22Rv1 (cell line): ENCODE data around the gene CYP4F8.
"Not testable (repeated sequence)": the region's sequence is repeated elsewhere in the genome, so short reads cannot be mapped to it uniquely, and the experiment has no call there.

ENCODE experiments used
- H3K27ac ChIP-seq: fragments of 450-650 bp; 2 replicates; pipeline ENCODE4 v1.5.1; 2017
- CTCF ChIP-seq: fragments of 450-650 bp; IDR thresholded peaks from 2 replicates; pipeline ENCODE4 v1.5.1; 2017; ENCODE audit warnings: mild to moderate bottlenecking
- ZFX ChIP-seq: fragments of 450-650 bp; IDR thresholded peaks from 2 replicates; pipeline ENCODE4 v1.6.1; 2017; ENCODE audit warnings: antibody characterized with exemption, borderline replicate concordance

CYP4F8 gene

GRCh38 chr19:15669891-15670290 is 54.9 kb downstream of the CYP4F8 start:
- no peak overlapping the region for H3K27ac ChIP-seq
- TF ChIP-seq CTCF = no peak
- TF ChIP-seq ZFX = no peak

GRCh38 chr19:15671237-15671821 is 56.3 kb downstream of the CYP4F8 start:
- no peak overlapping the region for H3K27ac ChIP-seq
- TF ChIP-seq CTCF (no peak), ZFX (no peak)

GRCh38 chr19:15671891-15672579 is 57.0 kb downstream of the CYP4F8 start:
- H3K27ac ChIP-seq = no peak overlapping the region
- TF ChIP-seq CTCF (no peak), ZFX (no peak)

- no peak within 1 kb of the TSS for H3K27ac ChIP-seq
These were observed 57.7 kb downstream of the CYP4F8 start, which contains the start of gene CYP4F12 for GRCh38 chr19:15672580-15673175. Gene CYP4F12 (plus strand): TSS chr19:15673087. CDS start chr19:15673530, 443 bp downstream.

GRCh38 chr19:15673176-15673654 is 58.2 kb downstream of the CYP4F8 start:
- no peak for TF ChIP-seq CTCF
- no peak for TF ChIP-seq ZFX

More at GRCh38 chr19:15672580-15673175, 57.7 kb downstream of the CYP4F8 start, which contains the start of gene CYP4F12:
- TF ChIP-seq ZFX (no peak), CTCF (no peak)

GRCh38 chr19:15675560-15675959 is 60.5 kb downstream of the CYP4F8 start:
- H3K27ac ChIP-seq = no peak overlapping the region
- no peak for TF ChIP-seq CTCF
- no peak for TF ChIP-seq ZFX

More at GRCh38 chr19:15673176-15673654, 58.2 kb downstream of the CYP4F8 start:
- no peak overlapping the region for H3K27ac ChIP-seq

GRCh38 chr19:15679089-15679488 is 64.1 kb downstream of the CYP4F8 start:
- no peak overlapping the region for H3K27ac ChIP-seq
- TF ChIP-seq CTCF (no peak), ZFX (no peak)

- not testable (repeated sequence) for H3K27ac ChIP-seq
These were observed 64.8 kb downstream of the CYP4F8 start for GRCh38 chr19:15679865-15680264.
